LNCAP (cell line): ENCODE results near the gene GUCA2A.

Source experiments
- TF ChIP-seq, protein P1 (sequence below): fragments of 450-650 bp; IDR thresholded peaks from 2 replicates; pipeline ENCODE4 v1.5.1; 2017; ENCODE audit warnings: mild to moderate bottlenecking

Gene GUCA2A

DNA sequence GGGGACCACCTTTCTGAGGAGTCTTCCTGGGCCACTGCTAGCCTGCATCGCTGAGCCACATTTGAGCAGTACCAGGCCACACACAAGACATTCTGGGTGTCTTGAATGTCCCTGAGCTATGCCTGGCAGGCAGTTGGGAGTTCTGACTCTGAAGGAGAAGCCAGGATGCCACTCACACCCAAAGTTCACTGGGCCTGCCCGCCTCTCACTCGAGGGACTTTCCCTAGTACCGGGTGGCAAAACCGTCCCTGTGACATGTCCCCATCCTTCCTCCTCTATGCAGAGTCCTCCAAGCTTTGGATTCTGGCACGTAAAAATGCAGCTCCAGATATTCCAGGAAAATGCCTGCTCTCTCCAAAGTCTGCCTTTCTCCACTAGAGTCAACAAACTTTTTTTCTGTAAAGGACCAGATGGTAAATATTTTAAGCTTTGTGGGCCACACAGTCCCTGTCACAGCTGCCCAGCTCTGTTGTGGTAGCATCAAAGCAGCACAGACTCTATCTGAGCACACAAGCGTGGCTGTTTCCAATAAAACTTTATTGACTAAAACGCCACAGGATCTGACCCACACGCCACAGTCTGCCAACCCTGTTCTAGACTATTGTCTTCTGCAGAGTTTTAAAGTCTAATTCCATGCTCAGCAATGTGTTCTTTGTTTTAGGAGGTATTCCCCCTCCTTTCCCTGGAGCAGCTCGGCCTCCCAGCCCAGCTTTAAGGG lies 30.6 kb downstream of the GUCA2A start:
- TF ChIP-seq, protein P1, sequence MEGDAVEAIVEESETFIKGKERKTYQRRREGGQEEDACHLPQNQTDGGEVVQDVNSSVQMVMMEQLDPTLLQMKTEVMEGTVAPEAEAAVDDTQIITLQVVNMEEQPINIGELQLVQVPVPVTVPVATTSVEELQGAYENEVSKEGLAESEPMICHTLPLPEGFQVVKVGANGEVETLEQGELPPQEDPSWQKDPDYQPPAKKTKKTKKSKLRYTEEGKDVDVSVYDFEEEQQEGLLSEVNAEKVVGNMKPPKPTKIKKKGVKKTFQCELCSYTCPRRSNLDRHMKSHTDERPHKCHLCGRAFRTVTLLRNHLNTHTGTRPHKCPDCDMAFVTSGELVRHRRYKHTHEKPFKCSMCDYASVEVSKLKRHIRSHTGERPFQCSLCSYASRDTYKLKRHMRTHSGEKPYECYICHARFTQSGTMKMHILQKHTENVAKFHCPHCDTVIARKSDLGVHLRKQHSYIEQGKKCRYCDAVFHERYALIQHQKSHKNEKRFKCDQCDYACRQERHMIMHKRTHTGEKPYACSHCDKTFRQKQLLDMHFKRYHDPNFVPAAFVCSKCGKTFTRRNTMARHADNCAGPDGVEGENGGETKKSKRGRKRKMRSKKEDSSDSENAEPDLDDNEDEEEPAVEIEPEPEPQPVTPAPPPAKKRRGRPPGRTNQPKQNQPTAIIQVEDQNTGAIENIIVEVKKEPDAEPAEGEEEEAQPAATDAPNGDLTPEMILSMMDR = no peak

DNA sequence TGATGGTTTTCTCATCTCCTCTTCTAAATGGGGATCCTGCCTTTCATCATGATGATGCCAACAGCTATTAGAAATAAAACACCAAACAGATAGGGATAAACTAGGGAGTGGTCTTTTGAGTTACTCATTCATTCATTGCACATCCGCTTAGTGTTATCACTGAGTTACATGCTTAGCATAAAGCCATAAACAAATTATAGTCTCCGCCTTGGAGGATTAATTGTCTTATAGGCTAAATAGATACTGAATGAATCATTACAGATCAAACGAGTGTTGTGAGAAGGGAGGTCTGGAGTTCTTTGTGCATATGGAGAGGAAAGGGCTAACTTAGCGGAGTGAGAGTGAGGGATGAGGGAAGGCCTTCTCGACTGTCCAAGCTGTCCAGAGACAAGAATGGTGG lies 31.2 kb downstream of the GUCA2A start:
- TF ChIP-seq, protein P1 = no peak

DNA sequence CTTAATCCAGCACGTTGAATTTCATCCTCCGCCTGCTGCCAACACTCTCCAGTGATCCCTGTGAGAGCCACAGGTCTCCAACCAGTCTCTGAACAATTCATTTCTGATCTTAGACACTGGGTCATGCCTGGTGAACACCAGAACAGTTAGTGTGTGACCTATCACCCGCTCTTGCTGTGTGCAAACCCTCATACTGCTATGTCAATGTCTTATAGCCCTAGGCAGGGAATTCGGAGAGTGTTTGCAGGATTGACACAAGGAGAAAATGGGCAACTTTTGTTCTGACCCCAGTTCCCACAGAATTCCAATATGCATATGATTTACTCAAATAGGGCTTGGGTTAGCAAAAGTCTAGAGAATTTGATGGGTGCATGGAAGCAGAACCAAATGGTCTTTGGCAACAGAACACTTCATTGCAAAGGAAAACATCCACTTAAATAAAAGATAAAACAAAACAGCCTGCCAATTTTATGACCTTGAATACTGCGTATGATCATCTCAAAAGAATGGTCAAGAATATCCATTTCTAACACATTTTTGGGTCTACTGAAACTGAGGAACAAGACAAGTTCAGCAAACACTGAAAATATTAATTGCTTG lies 34.4 kb downstream of the GUCA2A start:
- TF ChIP-seq, protein P1 = no peak

DNA sequence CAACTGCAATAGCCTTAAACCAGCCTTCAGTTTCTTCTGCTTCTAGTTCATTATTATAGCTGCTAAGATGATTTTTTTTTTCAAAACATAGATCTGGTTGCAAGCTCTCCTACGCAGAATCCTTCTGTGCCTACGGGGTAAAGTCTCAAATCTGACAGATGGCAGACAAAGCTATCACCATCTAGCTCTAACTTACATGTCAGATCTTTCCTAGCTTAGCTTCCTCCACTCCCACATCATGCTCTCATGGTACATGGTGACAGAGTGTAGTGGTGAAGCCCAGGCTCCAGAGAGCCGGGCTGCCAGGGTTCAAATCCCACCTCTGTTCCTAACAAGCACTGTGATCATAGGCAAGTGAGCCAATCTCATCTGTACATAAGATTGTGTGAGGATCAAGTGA lies 35.6 kb downstream of the GUCA2A start:
- TF ChIP-seq, protein P1 = no peak

DNA sequence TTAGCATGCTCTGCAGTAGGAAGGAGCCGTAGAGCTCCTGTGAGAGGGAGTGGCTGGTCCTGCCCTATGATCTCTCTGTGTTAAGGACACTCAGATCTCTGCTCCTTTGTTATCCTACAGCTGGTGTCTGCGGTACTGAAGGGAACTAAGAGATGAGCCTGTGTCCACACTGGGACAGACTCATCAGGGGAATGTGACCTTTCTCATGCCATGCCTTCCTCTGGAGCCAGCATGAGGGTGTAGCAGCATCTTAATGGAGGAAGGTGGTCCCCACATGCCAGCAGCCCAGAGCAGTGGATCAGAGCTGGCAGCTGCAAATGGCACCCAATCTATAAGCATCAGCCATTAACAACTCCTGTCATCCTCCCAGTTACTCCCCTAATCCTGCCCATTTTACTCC lies 36.0 kb downstream of the GUCA2A start:
- TF ChIP-seq, protein P1 = no peak

DNA sequence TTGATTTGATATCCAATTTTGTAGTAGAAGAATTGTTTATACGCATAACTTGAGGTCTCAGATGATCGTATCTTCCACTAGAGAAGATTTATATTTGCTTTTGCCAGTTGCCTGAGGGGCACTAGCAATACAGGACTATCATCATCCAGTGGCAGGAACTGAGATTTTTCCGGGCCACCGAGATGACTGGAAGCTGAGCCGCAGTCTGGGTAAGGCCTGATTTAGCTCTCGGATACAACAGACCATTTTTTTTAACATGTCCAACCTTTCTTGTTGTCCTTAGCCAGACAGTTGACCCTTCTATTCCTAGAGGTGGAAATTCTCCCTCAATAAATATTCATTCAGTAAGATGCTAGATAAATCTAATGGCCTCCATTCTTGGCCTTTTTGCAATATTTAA lies 36.8 kb downstream of the GUCA2A start:
- TF ChIP-seq, protein P1 = no peak

DNA sequence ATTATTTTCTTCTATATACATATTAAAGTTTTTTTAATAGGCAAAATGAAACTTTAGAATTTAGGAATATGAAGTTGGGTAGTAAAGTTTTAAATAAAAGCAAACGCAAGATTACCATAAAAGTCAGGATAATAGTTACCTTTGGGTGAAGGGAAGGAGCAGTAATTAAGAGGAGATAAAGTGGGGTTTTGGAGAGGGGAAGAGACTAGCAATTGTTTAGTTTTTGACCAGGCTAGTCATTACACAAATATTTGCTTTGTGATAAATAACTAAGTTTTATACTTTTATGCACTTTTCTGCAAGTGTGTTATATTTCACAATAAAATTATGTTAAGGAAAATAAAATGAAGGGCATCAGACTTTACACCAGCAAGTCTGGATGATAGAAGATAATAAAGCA lies 39.0 kb downstream of the GUCA2A start:
- TF ChIP-seq, protein P1 = no peak
